NOMO-1 (cell line): Measurements from ENCODE around the gene ZFP57.

Source experiments
- DNase-seq, 2 experiments: peaks; one replicate each; lab custom pipeline; 2025; ENCODE audit not compliant: unreplicated experiment in 2 of 2; lab: John Stamatoyannopoulos, UW

ZFP57 gene

DNA sequence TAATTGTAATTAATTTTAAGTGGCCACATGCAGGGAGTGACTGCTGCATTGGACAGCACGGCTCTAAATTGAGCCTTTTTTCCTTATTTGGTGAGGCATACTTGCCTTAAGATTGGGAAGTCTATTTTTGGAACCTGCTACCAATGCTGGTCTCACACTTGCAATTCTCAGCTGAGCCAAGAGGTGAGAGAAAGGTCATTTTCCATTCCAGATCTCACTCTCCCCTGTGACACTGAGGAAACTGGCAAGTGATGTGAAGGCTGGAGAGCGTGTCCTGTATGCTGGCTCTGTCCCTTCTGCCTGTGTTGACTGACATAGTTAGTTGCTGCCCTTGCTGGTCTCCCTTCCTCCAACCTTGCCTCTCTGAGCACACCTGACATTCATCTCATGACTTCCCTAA, 24.8 kb downstream of the ZFP57 start:
- no peak for DNase-seq

DNA sequence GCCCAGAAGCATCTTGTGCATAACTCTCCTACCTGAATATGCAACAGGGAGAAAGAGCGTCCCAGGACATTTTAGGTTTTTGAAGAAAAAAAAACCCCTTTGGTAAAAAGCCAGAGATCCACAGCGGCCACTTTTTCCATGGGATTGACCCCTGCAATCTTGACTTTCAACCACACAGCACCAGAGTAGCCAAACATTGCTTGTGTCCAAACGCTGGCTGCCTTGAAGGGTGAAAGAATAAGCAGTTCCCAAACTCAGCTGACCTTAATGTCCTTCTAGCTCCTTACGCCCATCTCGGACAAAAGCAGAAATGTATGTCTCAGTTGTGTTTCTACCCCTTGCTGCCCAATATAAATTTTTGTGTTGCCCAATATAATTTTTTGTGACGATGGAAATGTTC, 25.3 kb downstream of the ZFP57 start:
- DNase-seq: no peak

DNA sequence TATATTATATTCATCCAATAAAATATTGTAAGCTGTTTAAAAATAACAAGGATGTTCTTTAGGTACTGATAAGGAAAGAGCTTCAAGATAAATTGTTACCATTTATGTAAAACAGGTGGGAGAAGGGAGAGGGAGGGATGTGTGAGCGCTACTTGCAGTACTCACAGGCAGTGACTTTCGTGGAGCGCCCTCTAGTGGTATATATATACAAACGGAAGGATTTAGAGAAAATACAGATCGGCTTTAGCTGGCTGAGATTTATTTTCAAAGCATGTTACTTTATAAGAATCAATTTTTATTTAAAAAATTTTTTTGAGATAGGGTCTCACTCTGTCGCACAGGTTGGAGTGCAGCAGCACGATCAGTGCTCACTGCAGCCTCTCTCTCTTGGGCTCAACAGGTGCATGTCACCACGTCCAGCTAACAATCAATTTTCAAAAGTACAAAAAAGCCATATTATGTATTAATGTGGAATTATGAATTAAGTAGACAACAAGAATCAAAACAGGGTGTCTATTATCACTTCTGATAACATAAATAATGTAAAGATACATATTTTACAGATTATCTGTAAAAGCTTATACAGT, 27.4 kb downstream of the ZFP57 start:
- peak; percentile 24 to 71 for DNase-seq

DNA sequence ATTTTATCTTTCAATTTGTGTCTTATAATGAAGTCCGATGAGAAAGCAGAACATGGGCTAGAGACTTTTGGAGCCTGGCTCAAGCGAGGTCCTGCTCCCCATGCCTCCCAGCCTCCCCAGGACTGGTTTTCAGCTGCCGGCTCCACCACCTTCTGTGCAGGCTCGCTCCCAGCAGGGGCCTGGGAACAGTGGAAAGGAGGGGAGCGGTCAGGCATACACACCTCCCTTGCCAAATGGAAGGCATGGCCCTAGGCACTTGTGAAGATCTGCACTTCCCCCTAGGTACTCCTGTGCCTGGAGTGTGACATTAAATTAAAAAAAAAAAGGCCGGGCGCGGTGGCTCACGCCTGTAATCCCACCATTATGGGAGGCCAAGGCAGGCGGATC, 28.8 kb downstream of the ZFP57 start:
- DNase-seq: no peak

DNA sequence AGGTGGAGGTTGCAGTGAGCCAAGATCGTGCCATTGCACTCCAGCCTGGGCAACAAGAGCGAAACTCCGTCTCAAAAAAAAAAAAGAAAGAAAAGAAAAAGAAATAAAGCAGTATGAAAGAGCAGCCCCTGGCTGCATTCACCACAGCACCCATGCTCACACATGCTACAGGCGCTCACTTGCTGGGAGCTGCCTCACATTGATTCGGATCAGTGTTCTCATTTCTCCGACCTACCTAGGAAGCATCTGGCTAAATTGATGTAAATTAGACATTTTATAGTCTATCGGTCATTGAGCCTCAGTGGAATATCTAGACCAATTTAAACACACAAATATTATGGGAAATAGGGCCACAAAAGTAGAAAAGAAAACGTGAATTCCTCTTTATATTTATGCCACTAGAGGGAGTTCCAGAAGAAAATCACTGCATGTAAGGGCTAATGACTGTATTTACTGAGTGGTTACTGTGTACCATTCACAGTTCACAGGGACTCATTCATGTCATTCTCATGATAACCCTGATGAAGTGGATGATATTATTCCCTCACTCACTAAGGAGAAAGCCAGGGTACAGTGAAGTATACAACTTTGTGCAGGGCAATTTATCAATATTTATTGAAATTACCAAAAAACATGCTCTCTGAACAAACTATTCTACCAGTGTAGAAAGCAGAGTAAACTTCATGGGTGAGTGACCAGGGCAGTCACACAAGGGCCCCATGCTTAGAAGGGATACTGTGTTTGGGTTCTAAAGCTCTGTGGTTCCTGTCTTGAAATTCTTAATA, 29.3 kb downstream of the ZFP57 start:
- DNase-seq: peak in 1 of 2 experiments; percentile 37

DNA sequence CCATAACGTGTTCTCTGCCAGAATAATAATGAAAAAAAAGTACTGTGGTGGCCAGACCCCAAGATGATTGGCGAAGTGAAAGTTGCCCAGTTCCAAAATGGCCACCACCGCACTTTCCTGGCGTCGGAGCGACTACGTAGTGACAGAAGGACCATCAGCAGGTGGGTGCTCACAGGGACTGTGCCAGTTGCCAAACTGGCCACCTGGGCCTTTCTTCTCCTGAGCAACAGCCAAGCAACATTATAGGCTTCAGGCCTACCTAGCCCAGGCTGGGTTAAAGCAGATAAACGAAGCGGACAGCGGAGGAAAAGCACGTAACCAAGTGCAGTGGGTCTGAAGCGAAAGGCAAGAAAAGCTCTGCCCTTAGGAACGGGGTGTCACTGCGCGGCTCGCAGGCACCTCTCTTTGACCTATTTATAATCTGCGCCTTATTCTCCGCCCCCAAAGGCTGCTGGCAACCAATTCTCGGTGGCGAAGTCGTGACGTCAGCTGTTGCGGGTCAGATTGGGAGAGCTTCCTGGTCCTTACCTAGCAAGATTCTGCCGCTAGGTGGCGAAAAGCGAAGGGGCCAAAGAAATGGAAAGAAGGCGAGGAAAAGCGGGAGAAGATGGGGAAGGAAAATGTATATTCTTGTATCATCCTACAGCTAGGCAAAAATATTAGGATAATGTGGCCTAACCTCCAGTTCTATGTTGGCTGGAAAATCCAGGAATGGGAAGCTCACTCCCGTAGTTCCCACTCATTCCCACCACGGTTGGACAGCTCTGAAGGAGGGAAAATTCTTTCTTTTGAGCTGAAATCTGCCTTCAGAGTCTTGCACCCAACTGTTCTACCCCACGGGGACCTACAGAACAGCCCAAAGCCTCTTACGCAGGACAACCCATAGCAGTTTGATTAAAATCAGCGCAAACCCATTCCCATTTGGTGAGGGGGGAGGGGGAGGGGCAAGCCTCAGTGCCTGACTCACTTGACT, 31.0 kb downstream of the ZFP57 start:
- peak; percentile 95 to 97 for DNase-seq

DNA sequence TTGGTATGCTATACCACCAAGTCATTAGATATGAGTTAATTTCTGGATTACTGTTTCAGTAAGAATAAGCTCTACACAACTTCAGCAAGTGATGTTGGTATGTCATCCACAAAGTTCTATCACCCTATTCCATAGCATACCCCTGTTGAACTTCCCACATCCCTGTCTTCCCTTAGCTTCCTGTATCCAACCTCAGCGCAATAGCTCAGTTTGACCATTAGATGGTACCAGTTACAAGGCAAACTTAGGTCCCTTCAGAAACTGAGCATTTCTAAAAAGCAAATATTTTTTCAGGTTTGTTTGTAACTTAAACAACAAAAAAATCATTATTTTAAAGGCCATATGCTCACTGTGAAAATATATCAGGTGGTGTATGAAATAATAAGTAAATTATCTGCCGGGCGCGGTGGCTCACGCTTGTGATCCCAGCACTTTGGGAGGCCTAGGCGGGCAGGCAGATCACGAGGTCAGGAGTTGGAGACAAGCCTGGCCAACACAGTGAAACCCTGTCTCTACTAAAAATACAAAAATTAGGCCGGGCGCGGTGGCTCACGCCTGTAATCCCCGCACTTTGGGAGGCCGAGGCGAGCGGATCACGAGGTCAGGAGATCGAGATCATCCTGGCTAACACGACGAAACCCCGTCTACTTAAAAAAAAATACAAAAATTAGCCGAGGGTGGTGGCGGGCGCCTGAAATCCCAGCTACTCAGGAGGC, 32.9 kb downstream of the ZFP57 start:
- peak; percentile 4 to 29 for DNase-seq

DNA sequence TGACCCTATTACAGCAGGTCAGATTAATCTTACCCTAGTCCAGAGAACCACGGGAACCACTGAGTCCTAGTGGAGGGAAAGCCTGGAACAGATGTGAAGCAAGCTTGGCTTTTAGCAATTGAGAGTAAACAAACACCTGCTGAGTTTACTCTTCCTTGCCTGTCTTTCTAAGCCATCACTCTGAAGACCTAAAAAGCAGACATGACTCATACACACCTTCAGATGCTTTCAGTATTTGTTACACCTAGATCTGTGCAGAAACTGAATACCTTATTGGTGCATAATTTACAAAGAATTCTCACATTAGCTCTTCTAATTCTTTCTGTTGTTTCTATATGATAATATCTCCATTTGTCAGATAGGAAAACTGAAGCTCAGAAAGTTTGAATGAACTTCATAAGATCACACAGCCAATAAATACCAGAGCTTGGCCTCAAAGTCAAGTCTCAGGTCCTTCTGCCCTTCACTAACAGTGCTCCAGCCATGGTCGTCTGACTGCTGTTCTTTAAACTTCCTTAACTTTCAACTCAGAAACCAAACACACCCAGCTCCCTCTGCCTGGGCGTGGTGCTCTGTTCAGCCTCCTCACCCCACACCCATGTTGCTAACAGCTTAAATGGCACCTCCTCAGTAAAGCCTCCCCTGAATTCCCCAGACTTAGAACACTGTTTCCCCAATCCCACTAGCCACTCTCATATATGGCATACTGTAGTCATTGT, 39.4 kb downstream of the ZFP57 start:
- peak; percentile 12 to 14 for DNase-seq

DNA sequence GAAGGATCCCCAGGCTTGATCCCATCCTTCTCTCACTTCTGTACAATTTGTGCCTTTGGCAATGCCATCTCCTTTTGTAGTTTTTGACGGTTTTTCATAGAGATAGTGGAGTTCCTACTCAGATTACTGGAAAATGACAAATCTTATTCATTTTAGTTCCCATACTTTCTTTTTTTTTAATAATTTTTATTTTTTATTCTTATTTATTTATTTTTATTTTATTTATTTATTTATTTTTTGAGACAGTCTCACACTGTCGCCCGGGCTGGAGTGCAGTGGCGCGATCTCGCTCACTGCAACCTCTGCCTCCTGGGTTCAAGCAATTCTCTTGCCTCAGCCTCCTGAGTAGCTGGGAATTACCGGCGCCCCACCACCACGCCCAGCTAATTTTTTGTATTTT, 43.7 kb downstream of the ZFP57 start:
- DNase-seq: no peak

DNA sequence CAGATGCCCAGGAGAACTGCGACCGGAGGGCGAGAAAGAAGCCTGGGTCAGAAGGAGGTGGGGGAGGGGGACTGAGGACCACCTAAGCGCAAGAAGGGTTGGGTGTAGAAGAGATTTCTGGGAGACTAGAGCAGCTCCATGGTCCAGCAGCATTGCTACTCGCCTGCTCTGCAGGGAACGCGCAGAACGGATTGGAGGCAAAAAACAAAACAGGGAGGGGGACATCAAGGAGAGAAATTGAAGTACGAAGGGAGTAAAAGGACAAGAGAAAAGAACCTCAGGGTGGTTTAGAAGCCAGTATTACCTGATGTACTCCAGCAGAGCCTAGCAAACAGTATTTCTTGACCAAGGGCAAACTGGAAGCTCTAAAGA, 47.4 kb downstream of the ZFP57 start:
- DNase-seq: peak in 1 of 2 experiments; percentile 22

DNA sequence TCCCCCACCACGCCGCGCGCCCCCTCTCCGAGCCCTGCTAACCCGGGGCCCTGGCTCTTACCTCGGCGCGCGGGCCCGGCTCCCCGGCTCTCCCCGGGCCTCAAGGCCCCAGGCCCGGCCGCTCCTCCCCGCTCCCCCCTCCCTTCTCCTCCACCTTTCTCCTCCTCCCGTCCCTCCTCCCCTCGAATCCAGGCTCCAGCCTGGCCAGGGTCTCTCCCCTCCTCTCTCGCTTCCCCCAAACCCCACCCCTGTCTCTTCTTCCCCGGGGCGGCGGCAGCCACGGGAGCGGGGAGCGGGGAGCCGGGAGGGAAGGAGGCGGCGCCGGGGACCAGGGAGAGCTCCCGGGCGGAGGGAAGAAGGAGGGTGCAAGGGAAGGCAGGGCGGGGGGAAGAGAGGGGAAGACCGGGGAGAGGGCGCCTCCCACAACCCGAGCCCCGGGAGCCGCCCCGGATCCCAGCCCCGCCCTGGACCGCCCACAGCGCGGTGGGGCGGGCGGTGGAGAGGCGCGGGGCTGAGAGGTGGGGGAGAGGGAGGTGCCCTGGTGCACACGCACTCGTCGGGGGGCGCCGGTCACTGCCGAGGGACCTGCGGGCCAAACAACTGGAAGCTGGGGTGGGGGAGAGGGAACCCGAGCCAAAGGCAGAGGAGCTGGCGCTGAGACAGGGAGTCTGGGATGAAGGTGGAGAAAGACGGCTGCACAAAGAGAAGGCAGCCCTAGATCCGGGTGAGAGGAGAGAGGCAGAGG, 48.0 kb downstream of the ZFP57 start, which contains the start of gene GABBR1:
Gene GABBR1, minus strand, starts transcription at position 395 of the 745 bp plus-strand sequence. CDS start 798 bp downstream, outside the sequence.
- peak; percentile 66 to 74 for DNase-seq

DNA sequence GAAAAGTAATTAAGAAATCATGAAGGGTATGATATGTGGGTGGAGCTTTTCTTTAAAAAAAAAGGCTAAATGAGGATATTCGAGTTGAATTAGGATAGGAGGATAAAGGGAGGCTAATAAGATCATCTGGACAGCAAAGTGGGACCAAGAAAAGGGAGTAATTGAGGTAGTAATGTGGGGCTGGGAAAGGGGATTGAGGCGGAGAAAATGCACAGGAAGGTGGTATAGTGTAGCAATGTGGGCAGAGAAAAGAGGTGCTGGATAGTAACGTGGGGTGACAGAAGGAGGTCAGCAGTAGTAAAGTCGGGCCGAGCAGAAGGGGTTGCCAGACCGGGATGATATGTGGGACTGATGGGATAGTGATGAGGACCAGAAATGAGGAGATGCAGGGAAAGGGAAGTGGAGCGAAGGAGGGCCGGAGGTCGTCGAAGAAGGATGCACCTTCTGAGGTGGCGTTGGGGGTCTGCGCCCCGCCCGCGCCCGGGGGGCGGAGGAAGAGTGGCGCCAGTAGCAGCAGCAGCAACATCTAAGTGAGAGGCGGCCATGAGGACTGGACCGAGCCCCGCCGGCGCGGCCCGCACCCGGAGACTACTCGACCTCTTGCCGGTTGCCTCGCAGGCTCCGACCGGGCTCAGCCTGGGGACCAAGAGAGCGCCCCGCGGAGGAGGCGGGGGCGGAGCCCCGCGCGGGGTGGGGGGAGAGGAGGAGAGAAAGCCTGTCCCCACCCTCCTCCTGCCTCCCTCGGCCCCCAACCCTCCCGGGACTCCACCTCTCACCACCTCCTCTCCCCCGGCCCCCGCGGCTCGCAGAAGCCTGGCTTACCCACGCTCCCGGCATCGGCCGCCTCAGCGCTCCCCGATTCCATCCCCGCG, 48.9 kb downstream of the ZFP57 start:
- DNase-seq: peak in 1 of 2 experiments; percentile 7

DNA sequence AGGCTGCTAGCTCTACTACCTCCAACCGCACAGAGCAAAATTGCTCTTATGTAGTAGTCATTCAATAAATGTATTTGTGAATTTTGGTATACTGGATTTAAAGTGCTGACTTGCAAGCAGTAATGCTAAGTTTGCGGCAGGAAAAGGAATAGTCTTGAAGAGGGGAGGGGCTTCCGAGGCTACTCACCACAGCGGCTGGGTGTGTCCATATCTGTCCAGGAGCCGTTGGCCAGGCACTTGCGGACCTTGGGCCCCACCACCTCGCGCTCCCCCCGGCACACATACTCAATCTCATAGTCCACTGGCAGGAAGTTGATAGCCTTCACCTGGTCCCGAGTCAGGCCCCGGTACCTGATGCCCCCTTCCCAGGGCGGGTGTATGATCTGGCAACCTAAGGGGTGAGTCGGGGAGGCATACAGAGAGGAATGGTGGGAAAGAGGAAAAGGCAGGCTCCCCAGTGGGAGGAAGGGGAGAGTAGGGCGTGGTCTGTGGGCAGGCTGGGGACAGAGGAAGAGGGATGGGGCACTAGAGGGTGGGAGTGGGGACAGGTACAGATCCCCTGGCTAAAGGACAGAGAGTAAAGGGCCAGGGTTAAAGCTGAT, 49.6 kb downstream of the ZFP57 start:
- DNase-seq: no peak

DNA sequence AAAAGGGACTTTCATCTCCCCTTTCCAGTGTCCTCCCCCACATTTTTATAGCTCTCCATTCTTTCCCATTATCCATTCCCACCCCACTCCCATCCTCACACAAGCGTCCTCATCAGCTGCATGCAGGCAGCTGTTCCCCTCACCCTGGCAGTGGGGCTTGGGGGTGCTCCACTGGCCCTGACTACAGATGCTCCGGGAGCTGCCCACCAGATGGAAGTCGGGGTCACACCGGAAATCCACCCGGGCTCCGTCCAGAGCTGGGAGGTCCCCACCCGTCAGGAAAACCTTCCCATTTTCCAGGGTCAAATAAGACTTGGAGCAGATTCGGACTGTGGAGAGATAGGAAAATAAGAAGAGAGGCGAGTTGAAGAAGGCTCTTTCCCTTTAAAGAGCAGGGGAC, 50.6 kb downstream of the ZFP57 start:
- DNase-seq: no peak

DNA sequence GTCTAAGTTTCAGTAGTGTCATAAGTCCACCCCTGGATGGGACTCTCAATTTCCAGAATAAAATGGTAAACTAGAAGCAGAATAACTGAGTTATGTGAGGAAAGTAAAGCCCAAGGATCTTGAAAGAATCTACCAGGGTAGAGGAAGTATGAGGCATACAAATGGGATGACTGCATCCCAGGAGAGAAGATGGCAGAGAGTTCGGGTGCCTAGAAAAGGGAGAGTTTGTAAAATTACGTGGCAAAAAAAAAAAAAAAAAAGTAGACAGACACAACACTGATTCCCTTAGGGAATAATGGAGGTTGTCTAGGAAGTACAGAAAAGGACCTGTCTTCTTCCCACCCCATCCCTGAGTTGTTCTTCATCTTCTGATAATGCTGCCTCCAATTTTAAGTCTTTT, 51.4 kb downstream of the ZFP57 start:
- DNase-seq: no peak

DNA sequence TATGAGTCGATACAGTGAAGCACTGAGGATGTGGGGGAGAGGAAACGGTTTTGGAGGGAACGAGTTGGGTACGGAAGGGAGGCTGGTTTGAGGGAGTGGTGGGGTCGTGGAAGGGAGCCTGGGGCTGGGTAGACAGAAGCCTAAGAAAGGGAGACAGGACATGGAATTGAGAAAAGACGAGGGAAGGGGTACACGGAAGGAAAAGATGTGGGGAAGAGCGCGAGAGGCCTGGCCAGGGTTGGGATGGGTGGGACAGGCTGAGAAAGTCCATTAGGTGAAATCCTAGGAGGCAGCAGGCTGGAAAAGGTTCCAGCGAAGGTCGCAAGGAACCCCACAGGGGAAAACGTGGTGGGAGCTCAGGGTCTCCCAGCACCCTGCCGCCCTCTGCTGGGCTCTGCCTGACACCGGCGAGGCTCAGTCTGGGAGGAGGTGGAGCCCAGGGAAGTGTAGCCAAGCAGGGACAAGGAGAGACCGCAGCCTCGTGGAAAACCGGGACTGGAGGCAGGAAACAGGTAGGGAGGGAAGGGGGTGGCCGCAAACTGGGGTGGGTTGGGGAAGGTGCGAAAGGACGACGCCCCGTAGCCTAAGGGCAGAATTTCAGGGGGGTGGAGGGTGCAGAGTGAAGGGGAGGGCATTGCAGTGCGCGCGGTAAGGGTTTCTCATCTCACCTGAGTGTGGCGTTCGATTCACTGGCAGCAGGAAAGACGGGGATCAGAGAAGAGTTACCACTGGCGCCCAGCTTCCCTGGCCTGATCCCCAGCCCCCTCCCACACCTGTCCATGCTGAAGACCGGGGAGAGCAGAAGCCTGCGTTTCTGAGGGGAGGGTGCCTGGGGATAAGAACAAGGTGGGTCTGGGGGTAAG, 52.3 kb downstream of the ZFP57 start:
- DNase-seq: peak; percentile 20 to 27
